Fibroblast of villous mesenchyme (primary cell): ENCODE data around the gene LRP1B. TPM values are rescaled to one million over a fixed set of nuclear protein-coding genes. Genes with fewer than 3 reads are reported as not detected.

Source experiments
- DNase-seq: peaks from one replicate; pipeline ENCODE4 v3.0.0-alpha.2; 2010; ENCODE audit warnings: low read depth
- H3K4me3 ChIP-seq: 2 replicates; pipeline ENCODE4 v1.5.1; 2011; ENCODE audit warnings: low read depth, mild to moderate bottlenecking, low read length
- total RNA-seq: library from RNA; depleted of rRNA; stranded (reverse); fragments of >200 nt; gene quantifications from 2 replicates; pipeline ENCODE4 v1.2.3, GENCODE V29; 2012
- TF ChIP-seq, protein P1 (sequence below): IDR thresholded peaks from 2 replicates; pipeline ENCODE4 v1.5.1; 2012; ENCODE audit warnings: low read depth, mild to moderate bottlenecking, low read length; ENCODE audit not compliant: insufficient read depth

The LRP1B gene
- total RNA-seq, 1 donor = 2.2 TPM

DNA sequence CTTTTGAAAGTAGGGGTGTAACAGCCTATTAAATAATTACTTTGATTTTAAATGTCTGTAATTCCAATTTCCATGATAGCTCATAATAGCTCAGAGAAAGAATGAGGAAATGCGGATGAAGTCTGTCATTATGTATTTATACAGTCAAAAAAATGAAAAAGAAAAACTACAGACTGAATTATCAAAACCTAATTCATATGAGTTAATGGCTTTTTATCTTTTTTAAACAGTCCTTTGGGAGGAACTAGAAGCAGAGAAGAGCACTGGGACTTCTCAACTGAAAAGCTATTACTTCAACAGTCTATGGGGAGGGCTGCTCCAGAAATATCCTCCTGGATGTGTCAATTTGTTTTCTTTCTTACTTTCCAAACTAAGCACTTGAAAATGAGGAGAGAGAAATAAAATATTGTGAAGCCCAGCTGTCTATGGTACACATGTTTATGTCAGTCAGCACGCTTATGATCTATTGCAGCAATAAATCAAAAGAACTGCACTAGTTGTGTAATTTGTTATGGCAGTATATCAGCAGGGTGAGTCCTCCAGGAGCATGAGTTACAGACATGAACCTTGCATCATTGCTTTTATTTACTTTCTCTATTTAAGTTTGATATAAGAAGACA lies 1550.2 kb downstream of the LRP1B start:
- DNase-seq = peak; percentile 6
- H3K4me3 ChIP-seq = no peak overlapping the region
- TF ChIP-seq, protein P1, sequence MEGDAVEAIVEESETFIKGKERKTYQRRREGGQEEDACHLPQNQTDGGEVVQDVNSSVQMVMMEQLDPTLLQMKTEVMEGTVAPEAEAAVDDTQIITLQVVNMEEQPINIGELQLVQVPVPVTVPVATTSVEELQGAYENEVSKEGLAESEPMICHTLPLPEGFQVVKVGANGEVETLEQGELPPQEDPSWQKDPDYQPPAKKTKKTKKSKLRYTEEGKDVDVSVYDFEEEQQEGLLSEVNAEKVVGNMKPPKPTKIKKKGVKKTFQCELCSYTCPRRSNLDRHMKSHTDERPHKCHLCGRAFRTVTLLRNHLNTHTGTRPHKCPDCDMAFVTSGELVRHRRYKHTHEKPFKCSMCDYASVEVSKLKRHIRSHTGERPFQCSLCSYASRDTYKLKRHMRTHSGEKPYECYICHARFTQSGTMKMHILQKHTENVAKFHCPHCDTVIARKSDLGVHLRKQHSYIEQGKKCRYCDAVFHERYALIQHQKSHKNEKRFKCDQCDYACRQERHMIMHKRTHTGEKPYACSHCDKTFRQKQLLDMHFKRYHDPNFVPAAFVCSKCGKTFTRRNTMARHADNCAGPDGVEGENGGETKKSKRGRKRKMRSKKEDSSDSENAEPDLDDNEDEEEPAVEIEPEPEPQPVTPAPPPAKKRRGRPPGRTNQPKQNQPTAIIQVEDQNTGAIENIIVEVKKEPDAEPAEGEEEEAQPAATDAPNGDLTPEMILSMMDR = no peak

DNA sequence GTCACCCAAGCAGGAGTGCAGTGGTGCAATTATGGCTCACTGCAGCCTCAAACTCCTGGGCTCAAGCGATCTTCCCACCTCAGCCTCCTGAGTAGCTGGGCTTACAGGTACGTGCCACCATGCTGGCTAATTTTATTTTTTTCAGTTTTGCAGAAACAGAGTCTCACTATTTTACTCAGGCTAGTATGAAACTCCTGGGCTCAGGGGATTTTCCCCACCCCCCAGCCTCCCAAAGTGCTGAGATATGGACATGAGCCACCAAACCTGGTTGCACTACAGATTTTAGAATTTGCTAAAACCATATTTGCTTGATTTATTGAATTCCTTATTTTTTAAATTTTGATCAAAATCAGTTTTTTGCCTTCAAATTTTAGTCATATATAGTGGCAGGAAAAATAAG lies 1553.4 kb downstream of the LRP1B start:
- no peak for DNase-seq
- TF ChIP-seq, protein P1 = no peak
- H3K4me3 ChIP-seq = no peak overlapping the region

DNA sequence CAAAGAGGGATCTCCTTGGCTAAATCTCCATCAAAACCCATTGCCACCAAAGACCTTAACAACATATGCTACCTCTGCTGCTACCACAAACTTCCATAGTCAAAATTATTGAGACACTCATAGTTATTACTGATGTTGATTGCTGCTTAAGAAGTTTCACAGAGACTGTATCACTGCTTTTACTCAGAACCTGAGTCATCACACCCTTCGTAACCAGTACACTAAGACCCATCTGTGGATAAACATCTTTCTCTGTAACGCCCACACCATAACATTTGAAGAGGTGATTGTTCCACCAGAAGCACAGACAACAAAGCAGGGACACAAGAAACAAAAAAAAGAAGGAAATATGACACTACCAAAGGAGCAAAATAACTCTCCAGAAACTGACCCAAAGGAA lies 1563.1 kb downstream of the LRP1B start:
- no peak overlapping the region for H3K4me3 ChIP-seq
- no peak for DNase-seq
- TF ChIP-seq, protein P1 = no peak

DNA sequence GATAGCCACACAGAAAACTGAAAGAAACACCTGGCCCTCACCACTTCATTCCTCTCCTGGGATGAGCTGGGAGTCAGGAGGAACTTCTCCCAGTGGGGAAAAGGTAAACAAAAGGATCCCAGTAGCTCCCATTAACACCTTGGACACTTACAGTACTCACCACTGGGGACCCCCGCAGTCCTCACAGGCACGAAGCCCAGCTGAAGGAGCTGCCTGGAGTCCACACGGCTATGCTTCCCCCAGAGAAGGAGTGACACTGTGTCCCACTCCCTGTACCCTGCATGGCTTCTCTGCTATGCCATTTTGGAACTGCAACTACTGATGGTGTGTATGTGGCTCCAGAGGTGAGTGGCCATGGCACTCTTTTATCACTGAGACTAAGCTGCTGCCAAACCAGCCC lies 1565.1 kb downstream of the LRP1B start:
- DNase-seq = no peak
- TF ChIP-seq, protein P1 = no peak
- H3K4me3 ChIP-seq = no peak overlapping the region

DNA sequence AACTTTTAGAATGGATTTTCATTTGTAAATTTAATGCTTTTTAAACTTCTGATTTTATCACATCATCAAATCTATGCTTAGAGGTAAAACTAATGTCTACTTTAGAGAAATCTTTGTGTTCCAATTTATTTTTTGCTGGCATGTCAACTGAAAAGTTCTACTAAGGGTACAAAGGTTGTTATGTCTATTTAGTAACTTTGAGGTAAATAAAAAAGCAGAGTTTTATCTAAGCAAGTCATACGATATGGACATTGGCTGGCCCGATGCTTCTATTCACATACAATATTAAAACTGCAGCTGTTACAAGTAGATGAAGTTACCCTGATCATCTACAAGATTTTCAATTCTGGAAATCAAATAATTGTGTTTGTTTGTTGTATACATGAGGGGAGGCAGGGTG lies 1575.1 kb downstream of the LRP1B start:
- no peak for DNase-seq
- TF ChIP-seq, protein P1 = no peak

DNA sequence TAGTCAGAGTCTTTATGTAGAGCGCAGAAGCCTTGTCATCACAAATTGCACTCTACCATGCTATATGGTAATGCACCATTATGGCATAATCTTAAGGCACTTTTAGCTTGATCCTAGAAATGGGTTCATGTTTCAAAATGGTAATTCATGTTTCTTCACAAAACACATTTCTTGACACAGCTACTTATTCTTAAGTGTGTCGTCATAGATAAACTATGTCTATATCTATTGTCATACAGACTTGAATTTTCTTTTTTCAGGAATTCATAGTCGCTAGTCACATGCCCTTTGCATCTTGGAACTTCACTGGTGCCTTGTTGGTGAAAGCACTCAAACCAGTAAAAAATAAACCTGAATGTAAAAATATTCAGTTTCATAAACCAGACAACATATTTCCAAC lies 1578.2 kb downstream of the LRP1B start:
- no peak overlapping the region for H3K4me3 ChIP-seq
- DNase-seq = no peak
- TF ChIP-seq, protein P1 = no peak

More for the DNA sequence above, 1575.1 kb downstream of the LRP1B start:
- no peak overlapping the region for H3K4me3 ChIP-seq

DNA sequence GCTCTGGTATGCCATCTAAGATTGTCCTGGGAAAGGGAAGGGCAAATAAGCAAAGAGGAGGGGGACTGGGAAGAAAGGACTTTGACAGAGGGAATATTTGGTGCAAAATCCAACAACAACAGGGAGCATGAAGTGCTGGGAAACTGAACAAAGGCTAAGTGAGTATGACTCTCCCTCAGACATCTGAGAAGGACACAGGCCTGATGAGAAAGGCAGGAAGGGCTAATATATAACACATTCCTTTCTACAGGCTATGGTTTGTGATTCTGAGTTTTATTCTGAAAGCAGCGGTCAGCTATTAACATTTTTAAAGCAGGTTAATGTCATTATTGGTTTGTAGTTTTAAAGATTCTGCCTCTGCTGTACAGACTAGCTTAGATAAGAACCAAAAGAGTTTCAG lies 1579.5 kb downstream of the LRP1B start:
- H3K4me3 ChIP-seq = no peak overlapping the region
- DNase-seq = no peak
- TF ChIP-seq, protein P1 = no peak
